Stimulated activated CD8-positive, alpha-beta memory T cell treated with anti-CD3 and anti-CD28 coated beads, Interleukin-2, amount 100 ng/mL, for 1 hour (primary cell): ENCODE results near the gene MXD1.
A peak's percentile ranks its signal among the peaks of the same experiment; 100 is the strongest.
"Not testable (repeated sequence)": the region's sequence is repeated elsewhere in the genome, so short reads cannot be mapped to it uniquely, and the experiment has no call there.

Source experiments
- DNase-seq, 2 donors: peaks; one replicate each; pipeline ENCODE4 v3.0.0-alpha.2; 2020; ENCODE audit warnings: low read depth in 2 of 2

MXD1 gene

GRCh38 chr2:69914950-69915945, at the start of gene MXD1:
Gene MXD1, plus strand, starts transcription at chr2:69915109. Its CDS starts 222 bp downstream, at chr2:69915331.
- peak; percentile 99 to 100 for DNase-seq

- DNase-seq, result no peak
Observed at GRCh38 chr2:69888451-69888850, 26.5 kb upstream of the MXD1 start.

GRCh38 chr2:69889302-69889701, 25.6 kb upstream of the MXD1 start:
- no peak for DNase-seq

- no peak for DNase-seq
Observed at GRCh38 chr2:69890881-69891280, 24.0 kb upstream of the MXD1 start.

GRCh38 chr2:69892838-69893424, 22.0 kb upstream of the MXD1 start:
- DNase-seq, result not testable (repeated sequence)

- DNase-seq, result peak; percentile 64 to 65
Observed at GRCh38 chr2:69893684-69894551, 21.0 kb upstream of the MXD1 start, which contains the start of gene SNRNP27. Gene SNRNP27, plus strand, starts transcription at chr2:69893956. Its CDS starts 29 bp downstream, at chr2:69893985.

GRCh38 chr2:69894737-69895136, 20.2 kb upstream of the MXD1 start:
- not testable (repeated sequence) for DNase-seq

- DNase-seq, result no peak
Observed at GRCh38 chr2:69902213-69902922, 12.5 kb upstream of the MXD1 start.

- no peak for DNase-seq
Observed at GRCh38 chr2:69907216-69907615, 7.7 kb upstream of the MXD1 start.

GRCh38 chr2:69911985-69912563, 2.8 kb upstream of the MXD1 start:
- DNase-seq, result no peak

- no peak for DNase-seq
Observed at GRCh38 chr2:69914164-69914949, 552 bp upstream of the MXD1 start.

GRCh38 chr2:69916106-69916505, 1.2 kb downstream of the MXD1 start:
- DNase-seq, result no peak

- no peak for DNase-seq
Observed at GRCh38 chr2:69917852-69918251, 2.9 kb downstream of the MXD1 start.

GRCh38 chr2:69918401-69918800, 3.5 kb downstream of the MXD1 start:
- no peak for DNase-seq

GRCh38 chr2:69923116-69923515, 8.2 kb downstream of the MXD1 start:
- no peak for DNase-seq

- no peak for DNase-seq
Observed at GRCh38 chr2:69926849-69927515, 12.1 kb downstream of the MXD1 start.

GRCh38 chr2:69931832-69932595, 17.1 kb downstream of the MXD1 start:
- no peak for DNase-seq

- DNase-seq, result no peak
Observed at GRCh38 chr2:69932596-69932922, 17.6 kb downstream of the MXD1 start.
